Mesodermal cell (in vitro differentiated cells): ENCODE results near the gene MYO15B.

ENCODE experiments used
- H3K27ac ChIP-seq: 2 replicates; pipeline ENCODE4 v1.7.0; 2013; ENCODE audit warnings: mild to moderate bottlenecking, low read depth, low read length, moderate library complexity; ENCODE audit not compliant: severe bottlenecking
- H3K36me3 ChIP-seq: 2 replicates; pipeline ENCODE4 v1.7.1; 2013; ENCODE audit warnings: mild to moderate bottlenecking, low read length, moderate library complexity; ENCODE audit not compliant: control insufficient read depth, insufficient read depth
- H3K4me1 ChIP-seq: one replicate; pipeline ENCODE4 v1.7.1; 2013; ENCODE audit warnings: mild to moderate bottlenecking, low read length; ENCODE audit not compliant: insufficient read depth, control insufficient read depth, poor library complexity, severe bottlenecking
- H3K4me3 ChIP-seq: 2 replicates; pipeline ENCODE4 v1.7.0; 2013; ENCODE audit warnings: low read length, control low read depth, mild to moderate bottlenecking; ENCODE audit not compliant: insufficient read depth, poor library complexity, severe bottlenecking; ENCODE audit errors: extremely low read depth
- H3K9me3 ChIP-seq: 2 replicates; pipeline ENCODE4 v1.7.1; 2013; ENCODE audit warnings: mild to moderate bottlenecking, low read length, moderate library complexity; ENCODE audit not compliant: control insufficient read depth
- WGBS, 2 experiments: methylation state at CpG; one replicate each; pipeline ENCODE4 v1.1.5; 2013; ENCODE audit warnings: missing lambda C conversion rate in 2 of 2; ENCODE audit not compliant: insufficient coverage in 2 of 2; 5-methylcytosine and 5-hydroxymethylcytosine counted together

MYO15B gene

GRCh38 chr17:75652341-75652740 lies 64.7 kb downstream of the MYO15B start:
- Histone ChIP-seq H3K9me3 (no peaks in the 10 kb centered on the region), H3K4me3 (no peak overlapping the region), H3K4me1 (no peaks in the 10 kb centered on the region), H3K27ac (no peak overlapping the region), H3K36me3 (peaks cover 55% of the 10 kb centered on the region)
- WGBS, 2 experiments = 88 to 89% methylated on average over 3 to 4 of the region's 5 CpGs

- WGBS, 2 experiments = 72 to 100% methylated on average over 2 to 3 of the region's 6 CpGs
- no peaks in the 10 kb centered on the region for H3K9me3 ChIP-seq
- no peak overlapping the region for H3K27ac ChIP-seq
- no peak overlapping the region for H3K4me3 ChIP-seq
- H3K36me3 ChIP-seq = peaks cover 61% of the 10 kb centered on the region
- no peaks in the 10 kb centered on the region for H3K4me1 ChIP-seq
These were observed 65.4 kb downstream of the MYO15B start for GRCh38 chr17:75652934-75653549.

- Histone ChIP-seq H3K4me3 (no peak overlapping the region), H3K9me3 (no peaks in the 10 kb centered on the region), H3K27ac (no peak overlapping the region), H3K36me3 (peaks cover 67% of the 10 kb centered on the region), H3K4me1 (no peaks in the 10 kb centered on the region)
- WGBS, 2 experiments = 92 to 96% methylated on average over 2 of the region's 2 CpGs
These were observed 66.6 kb downstream of the MYO15B start for GRCh38 chr17:75654176-75654575.

GRCh38 chr17:75658237-75658636 lies 70.6 kb downstream of the MYO15B start:
- 67 to 98% methylated on average over 1 to 5 of the region's 5 CpGs for WGBS, 2 experiments

GRCh38 chr17:75661531-75661930 lies 73.9 kb downstream of the MYO15B start:
- Histone ChIP-seq H3K36me3 (peaks cover 60% of the 10 kb centered on the region), H3K4me3 (no peak overlapping the region), H3K4me1 (peaks cover 5% of the 10 kb centered on the region), H3K27ac (no peak overlapping the region), H3K9me3 (no peaks in the 10 kb centered on the region)
- 90 to 95% methylated on average over 4 of the region's 4 CpGs for WGBS, 2 experiments

More at GRCh38 chr17:75658237-75658636, 70.6 kb downstream of the MYO15B start:
- Histone ChIP-seq H3K4me1 (no peaks in the 10 kb centered on the region), H3K27ac (no peak overlapping the region), H3K4me3 (no peak overlapping the region), H3K36me3 (peaks cover 64% of the 10 kb centered on the region), H3K9me3 (no peaks in the 10 kb centered on the region)

GRCh38 chr17:75662511-75662910 lies 74.9 kb downstream of the MYO15B start:
- Histone ChIP-seq H3K36me3 (peaks cover 50% of the 10 kb centered on the region), H3K4me1 (peaks cover 5% of the 10 kb centered on the region), H3K27ac (no peak overlapping the region), H3K4me3 (no peak overlapping the region), H3K9me3 (no peaks in the 10 kb centered on the region)
- 94 to 97% methylated on average over 6 to 8 of the region's 9 CpGs for WGBS, 2 experiments

- Histone ChIP-seq H3K36me3 (peaks cover 43% of the 10 kb centered on the region), H3K27ac (no peak overlapping the region), H3K4me3 (no peak overlapping the region), H3K9me3 (no peaks in the 10 kb centered on the region), H3K4me1 (peaks cover 5% of the 10 kb centered on the region)
- WGBS, 2 experiments = no CpG with 5 or more reads among the region's 3 CpGs
These were observed 76.5 kb downstream of the MYO15B start for GRCh38 chr17:75664099-75664549.

GRCh38 chr17:75665981-75666380 lies 78.4 kb downstream of the MYO15B start:
- Histone ChIP-seq H3K9me3 (no peaks in the 10 kb centered on the region), H3K36me3 (peaks cover 48% of the 10 kb centered on the region), H3K4me1 (peaks cover 5% of the 10 kb centered on the region), H3K27ac (no peak overlapping the region), H3K4me3 (peak overlapping the region; percentile 98)
- 93 to 100% methylated on average over 6 to 9 of the region's 10 CpGs for WGBS, 2 experiments

- Histone ChIP-seq H3K36me3 (peaks cover 48% of the 10 kb centered on the region), H3K9me3 (no peaks in the 10 kb centered on the region), H3K4me3 (peak within 1 kb of the TSS; percentile 98), H3K4me1 (peaks cover 5% of the 10 kb centered on the region), H3K27ac (peak within 1 kb of the TSS; percentile 83)
- WGBS, 2 experiments = 0 to 1% methylated on average over 37 to 43 of the region's 55 CpGs
These were observed 79.6 kb downstream of the MYO15B start, which contains the start of the genes RECQL5 and SAP30BP for GRCh38 chr17:75666959-75667790. Gene RECQL5 (minus strand): TSS chr17:75667154. CDS start chr17:75666557, 597 bp downstream. Gene SAP30BP (plus strand): TSS chr17:75667338. CDS start chr17:75667373, 35 bp downstream.

GRCh38 chr17:75667825-75668224 lies 80.2 kb downstream of the MYO15B start:
- no peaks in the 10 kb centered on the region for H3K9me3 ChIP-seq
- H3K36me3 ChIP-seq = peaks cover 48% of the 10 kb centered on the region
- H3K4me3 ChIP-seq = peak overlapping the region; percentile 98
- H3K4me1 ChIP-seq = peaks cover 5% of the 10 kb centered on the region
- 27% methylated on average over 3 of the region's 4 CpGs; no CpG with 5 or more reads in 1 of the 2 experiments for WGBS, 2 experiments
- peak overlapping the region; percentile 81 for H3K27ac ChIP-seq
